Measurements from ENCODE around the gene FOXF2. TPM values are rescaled to one million over a fixed set of nuclear protein-coding genes. Genes with fewer than 3 reads are reported as not detected.

The FOXF2 gene
- polyA plus RNA-seq, 1 donor = 0.10 TPM

- DNase-seq = no peak
Measured at GRCh38 chr6:1390946-1391799, 1.8 kb downstream of the FOXF2 start.

DNA sequence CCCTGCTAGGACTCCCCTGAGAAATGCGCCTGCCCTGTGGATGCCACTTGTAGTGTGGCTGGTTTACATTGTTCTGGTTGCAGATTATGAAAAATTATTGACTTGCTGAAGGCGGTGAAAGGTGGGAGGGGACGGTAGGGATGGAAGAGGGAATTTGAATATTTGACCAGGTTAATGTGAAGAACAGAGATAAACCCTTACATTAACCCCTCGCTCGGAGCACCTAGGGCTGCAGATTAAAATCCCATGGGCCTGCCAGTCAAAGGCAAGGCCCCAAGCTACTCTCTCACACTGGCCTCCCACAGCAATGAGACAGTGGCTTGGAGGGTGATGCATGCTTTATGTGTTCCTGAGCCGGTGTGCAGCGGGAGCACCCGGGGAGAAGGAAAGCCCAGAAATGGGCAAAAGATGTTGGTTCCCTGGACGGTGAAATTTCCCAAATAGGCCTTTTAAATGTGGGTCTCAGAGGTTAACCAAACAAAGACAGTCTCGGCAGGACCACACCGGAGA lies 2.5 kb downstream of the FOXF2 start:
- no peak for DNase-seq

- DNase-seq = no peak
Measured at GRCh38 chr6:1392813-1393640, 3.7 kb downstream of the FOXF2 start.

DNA sequence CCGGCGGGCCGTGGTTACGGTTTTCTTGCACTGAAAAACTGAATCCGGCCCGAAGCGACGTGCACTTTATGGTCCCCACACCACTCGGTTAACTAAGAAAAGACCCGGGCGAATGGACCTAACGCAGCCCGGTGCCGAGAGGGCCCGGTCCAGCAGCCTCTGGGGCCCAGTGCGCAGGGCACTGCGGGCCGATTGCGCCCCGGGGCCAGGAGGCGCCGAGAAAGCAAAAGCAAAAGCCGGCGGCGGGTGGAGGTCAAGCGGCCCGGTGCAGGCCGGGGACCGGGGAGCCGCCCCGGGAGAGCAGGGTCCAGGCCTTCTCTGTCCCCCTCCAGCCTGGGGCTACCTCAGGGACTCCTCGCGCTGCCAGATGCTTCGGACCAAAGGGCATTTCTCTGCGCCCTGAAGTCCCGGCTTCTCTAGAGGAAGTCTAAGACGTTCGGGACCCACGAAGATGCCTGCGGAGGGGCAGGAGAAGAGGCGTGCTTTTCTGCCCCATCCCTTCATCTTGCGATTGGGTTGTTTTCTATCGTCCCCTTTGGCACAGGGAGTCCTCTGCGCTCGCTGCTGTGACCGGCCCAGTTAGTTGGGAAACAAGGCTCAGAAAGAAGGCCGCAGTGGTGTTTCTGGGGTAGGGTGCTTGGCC lies 4.4 kb downstream of the FOXF2 start:
- no peak for DNase-seq

DNA sequence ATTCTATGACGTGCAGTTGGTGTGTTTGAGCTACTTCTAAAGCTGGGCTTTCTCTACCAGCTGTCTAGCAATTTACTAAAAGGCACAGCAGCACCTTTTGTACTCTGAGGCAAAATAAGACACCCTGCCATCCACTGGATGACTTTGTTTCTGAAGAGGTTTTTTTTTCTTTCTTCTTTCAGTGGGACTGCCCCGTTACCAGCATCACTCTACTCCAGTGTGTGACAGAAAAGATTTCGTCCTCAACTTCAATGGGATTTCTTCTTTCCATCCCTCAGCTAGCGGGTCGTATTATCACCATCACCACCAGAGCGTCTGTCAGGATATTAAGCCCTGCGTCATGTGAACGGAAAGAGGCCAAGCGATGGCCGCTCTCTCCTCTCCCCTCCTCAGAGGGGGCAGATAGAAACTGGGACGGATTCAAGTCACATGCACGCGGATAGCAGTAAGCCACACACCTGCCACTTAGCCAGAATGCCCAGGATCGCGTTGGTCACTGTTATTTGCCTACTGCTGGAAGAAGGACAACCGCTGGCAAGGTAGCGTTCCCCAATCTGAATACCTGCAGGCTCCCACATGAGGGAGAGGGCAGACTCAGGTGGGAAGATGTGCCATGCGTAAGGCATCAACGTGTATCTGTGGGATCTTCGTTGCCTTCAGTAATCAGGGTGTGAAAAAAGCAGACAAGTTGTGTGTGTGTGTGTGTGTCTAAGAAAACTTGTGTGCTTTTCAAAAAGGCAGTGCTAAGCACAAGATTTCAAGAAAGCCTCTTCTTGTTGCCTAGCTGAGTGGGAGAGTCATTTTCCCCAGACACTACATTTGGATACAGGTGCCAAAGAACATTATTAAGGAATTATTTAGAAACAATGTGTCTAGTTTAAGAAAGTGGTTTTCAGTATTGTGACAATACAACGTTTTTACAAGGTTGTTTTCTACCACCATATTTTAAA lies 5.4 kb downstream of the FOXF2 start:
- DNase-seq = no peak

DNA sequence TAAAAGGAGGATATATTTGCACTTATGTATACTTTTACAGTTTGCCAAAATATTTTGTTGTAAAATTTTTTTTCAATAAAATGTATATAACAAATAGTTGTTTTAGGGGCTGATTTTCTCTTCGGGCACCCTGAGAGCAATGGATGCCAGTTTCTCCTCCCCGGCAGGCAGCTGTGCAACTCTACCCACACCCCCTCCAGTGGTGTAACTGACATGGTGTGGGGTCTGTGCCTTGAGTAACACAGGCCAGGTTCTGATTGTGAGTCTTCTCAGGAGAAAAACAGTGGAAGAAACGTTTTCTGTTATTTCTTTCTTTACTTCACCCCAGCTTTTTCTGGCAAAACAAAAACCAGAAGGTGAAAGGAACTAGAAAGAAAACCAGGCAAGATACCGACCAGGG lies 6.1 kb downstream of the FOXF2 start:
- DNase-seq = no peak

DNA sequence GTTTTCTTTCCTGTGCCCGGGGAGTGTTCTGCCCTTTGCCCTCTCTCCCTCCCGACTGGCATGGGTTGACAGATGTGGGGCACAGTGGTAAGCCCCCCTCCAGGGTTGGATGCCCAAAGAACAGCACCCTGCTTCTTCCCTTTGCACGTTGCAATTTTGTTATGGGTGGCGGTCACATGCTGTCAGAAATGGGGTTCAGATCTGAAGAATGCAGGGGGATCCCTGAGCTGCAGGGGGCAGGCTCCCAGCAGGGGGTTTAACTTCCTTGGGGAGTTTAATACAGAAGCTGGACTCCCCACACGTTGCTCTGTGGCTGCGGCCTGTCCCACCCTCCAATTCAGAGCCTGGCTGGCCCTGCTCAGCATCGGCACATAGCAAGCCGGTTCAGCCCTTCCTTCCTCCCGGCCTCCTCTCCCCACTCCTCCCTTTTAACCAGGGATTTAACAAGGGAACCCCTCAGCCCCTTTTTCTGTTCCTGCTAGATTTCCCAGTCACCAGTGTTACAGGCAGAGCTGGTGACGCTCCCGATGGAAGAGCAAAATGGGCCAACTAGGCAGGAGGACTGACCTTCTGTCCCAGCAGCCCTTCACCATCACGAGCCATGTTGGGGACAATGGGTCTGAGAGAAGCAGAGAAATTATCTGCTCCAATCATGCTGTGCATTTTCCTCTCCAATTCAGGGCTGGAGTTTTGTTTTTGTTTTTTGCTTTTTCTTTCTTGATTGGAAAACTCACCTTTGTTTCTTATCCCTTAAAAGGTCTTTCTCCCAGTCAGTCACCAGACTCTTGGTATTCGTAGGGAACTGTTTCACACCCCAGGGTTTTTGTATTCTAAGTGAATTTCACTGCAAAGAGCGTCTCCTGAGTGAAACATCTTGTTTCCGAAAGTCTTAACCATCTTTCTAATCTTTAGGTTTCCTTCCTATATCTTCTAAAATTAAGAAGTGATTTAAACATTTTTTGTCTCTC lies 6.8 kb downstream of the FOXF2 start:
- DNase-seq = no peak

DNA sequence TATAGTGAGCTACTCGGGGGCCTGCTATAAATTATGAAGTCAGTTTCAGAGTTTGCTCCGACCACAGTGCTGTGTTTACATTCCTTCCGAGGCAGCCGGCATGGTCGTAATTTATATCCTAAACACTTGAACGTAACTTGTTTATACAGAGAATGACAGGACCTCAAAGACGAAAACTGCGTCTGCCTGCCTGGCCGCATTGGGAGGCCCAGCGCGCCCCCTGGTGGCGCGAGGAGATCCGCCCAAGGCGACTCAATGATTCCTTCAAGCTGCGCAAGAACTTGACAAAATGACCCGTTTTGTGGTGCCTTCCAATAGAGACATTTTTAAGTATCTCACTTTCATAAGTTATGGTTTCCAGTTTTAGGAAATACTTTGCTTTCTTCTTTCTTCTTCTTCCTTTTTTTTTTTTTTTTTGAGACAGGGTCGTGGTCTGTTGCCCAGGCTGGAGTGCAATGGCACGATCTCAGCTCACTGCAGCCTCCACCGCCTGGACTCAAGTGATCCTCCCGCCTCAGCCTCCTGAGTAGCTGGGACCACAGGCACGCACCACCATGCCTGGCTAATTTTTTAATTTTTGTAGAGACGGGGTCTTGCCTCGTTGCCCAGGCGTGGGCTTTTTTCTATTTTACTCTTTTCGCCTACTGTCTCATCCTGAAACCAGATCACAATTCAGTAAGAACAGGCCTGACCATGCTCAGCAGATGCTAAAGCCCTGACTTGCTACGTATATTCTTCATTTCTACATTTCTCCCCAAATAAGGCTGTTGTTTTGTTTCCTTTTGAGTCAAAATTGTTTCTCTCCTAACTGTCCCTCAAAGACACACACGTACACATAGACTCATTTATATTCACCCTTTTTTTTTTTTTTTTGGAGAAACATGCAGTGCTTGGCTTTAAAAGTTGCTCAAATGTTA lies 7.8 kb downstream of the FOXF2 start:
- peak; percentile 68 for DNase-seq

DNA sequence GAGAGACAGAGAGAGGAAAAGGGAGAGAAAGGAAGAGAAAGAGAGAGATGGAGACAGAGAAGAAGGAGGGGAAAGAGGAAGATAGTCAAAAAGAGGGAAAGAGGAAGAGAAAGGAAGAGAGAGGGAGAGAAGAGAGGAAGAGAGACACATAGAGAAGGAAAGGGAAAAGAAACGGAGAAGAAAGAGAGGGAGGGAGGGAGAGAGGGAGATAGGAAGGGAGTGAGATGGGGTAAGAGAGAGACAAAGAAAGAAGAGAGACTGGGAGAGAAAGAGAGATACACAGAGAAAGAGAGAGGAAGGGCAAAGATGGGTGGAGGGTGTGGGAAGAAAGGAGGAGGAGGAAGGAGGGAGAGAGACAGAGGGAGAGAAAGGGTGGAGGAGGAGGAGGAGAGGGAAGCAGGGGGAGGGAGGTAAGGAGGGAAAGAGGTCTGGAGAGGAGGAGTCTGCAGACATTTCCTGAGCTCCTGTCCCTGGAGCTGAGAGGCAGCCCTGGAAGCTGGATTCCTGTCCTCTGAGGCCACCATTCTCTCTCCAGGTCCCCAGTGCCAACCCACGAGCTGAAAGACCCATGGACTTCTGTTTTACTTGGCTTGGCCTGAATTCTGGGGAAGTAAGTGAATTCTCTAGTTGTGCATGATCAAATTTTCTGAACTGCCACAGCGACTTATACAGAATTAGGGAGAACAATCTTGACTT lies 9.9 kb downstream of the FOXF2 start:
- no peak for DNase-seq

GRCh38 chr6:1400126-1400850 lies 10.9 kb downstream of the FOXF2 start:
- no peak for DNase-seq

- no peak for DNase-seq
Measured at GRCh38 chr6:1402369-1402768, 13.0 kb downstream of the FOXF2 start.

- no peak for DNase-seq
Measured at GRCh38 chr6:1402868-1403267, 13.5 kb downstream of the FOXF2 start.

DNA sequence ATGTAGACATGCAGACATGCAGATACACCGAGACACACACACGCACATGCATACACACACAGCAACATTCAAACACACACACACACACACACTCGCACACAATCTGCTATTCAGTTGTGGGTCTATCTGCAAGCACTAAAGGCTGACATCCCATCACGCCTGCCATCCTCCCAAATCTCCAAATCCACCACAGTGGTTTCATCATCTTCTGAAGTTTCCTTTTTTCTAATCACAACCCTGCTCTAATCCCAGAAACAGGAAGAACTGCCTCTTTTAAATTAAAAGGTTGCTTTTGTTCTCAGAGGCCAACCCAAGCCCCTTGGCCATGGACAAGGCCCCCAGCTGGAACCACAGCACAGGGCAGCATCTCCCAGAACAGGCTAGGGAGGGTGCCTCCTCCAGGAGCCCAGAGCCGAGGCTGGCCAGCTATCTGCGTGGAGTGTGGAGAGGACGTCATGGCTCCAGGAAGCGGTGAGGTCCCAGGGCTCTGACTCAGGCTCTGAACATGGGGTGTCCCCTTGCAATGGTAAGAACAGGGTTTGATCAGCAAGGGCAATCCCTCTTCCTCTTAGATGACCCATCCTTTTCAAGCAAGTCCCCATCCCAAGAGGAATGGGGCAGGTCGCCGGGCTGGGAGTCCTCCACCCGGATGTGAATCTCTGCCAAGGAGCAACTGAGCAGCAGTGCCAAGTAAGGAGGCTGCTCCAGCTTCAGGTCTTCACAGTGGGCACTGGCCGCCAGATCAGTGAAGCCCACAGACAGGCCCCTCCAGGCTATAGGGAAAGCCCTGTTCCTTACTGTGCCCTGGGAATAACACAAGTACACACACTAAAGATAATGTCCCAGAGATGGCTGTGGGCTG lies 14.7 kb downstream of the FOXF2 start:
- no peak for DNase-seq

DNA sequence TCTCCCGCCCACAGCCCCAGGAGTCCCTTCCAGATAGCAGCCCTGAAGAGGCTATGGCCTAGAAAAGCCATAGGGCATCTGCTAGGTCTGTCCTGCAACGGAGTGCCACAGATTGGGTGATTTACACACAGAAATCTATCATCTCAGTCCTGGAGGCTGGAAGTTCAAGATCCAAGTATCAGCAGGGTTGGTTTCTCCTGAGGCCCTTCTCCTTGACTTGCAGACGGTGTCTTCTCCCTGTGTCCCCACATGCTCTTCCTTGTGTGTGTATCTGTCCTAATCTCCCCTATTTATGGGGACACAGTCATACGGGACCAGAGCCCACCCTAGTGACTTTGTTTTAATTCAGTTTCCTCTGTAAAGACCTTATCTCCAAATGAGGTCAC lies 15.3 kb downstream of the FOXF2 start:
- DNase-seq = no peak

DNA sequence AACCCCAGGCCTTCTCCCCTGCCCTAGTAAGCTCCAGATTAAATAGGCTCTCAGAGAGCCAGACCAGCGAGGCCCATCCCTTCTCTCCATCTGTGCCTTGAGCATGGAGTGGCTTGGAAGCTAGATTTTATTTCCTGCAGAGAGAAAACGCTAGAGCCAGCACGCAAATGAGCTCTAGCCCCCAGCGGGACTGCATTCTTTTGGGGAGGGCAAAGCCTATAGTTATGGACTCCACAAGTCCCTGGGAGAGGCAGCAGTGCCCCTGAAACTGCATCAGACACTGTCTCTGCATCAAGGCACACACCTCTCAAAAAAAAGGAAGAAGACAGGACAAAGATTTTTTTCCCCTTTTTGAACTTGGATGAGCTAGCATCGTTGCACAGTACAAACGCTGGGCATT lies 15.8 kb downstream of the FOXF2 start:
- no peak for DNase-seq

GRCh38 chr6:1406306-1407072 lies 17.1 kb downstream of the FOXF2 start:
- DNase-seq = no peak
